Dendritic cell treated with granulocyte-macrophage colony-stimulating factor and Interleukin-4, amounts not matched to agents 40 ng/mL and 50 ng/mL, for 4 days (primary cell): ENCODE measurements around the gene CEND1.

Source experiments
- H3K27ac Mint-ChIP-seq: one replicate; pipeline ENCODE4 v1.8.0; 2022; ENCODE audit warnings: mild to moderate bottlenecking, mixed read lengths
- H3K27me3 Mint-ChIP-seq: one replicate; pipeline ENCODE4 v1.8.0; 2022; ENCODE audit warnings: mild to moderate bottlenecking, mixed read lengths
- H3K36me3 Mint-ChIP-seq: one replicate; pipeline ENCODE4 v1.8.0; 2022; ENCODE audit warnings: low read depth, mixed read lengths
- H3K4me1 Mint-ChIP-seq: one replicate; pipeline ENCODE4 v1.8.0; 2022; ENCODE audit warnings: low read depth, mixed read lengths
- H3K4me3 Mint-ChIP-seq: one replicate; pipeline ENCODE4 v1.8.0; 2022; ENCODE audit warnings: mild to moderate bottlenecking, moderate library complexity, mixed read lengths
- H3K9me3 Mint-ChIP-seq: one replicate; pipeline ENCODE4 v1.8.0; 2022; ENCODE audit warnings: mixed read lengths
- intact Hi-C: fragments of 100-400 bp; cut with micrococcal nuclease; formaldehyde crosslinking; loops from one replicate; pipeline ENCODE4 v1.15.0; 2022

The CEND1 gene

DNA sequence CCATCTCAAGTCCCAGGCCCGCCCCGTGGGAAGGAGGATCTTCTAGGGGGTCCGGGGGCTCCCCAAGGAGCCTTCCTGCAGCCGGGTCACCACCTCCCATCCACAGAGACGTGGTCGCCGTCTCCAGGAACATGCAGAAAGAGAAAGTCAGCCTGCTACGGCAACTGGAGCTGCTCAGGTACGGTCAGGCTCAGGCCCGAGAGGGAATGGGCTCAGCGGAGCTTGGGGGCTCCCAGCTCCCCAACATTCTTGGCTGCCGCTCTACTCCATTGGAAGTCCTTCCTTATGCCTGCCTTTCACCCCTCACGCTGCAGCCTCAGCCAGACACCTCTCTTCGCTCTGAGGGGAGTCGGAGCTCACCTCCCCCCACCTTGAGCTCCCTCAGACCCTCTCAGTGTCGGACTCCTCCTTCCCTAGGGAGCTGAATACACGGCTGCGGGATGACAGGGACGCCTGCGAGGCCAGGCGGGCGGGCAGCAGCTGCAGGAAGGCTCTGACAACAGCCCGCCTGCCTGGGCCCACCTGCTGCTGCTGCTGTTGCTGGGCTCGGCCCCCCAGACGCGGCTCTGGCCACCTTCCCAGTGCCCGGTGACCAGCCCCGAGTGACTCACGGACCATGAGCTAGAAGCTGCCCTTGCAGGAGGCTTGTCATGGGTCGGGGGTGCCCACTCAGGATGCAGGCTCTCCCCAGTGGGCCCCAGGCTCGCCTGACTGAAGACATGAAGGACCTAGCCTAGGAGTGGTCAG lies 41.4 kb upstream of the CEND1 start:
- H3K4me3 Mint-ChIP-seq: no peak overlapping the region
- H3K27ac Mint-ChIP-seq: no peak overlapping the region
- peaks cover 8% of the 10 kb centered on the region for H3K36me3 Mint-ChIP-seq
- peaks cover 58% of the 10 kb centered on the region for H3K27me3 Mint-ChIP-seq
- peaks cover 81% of the 10 kb centered on the region for H3K4me1 Mint-ChIP-seq
- intact Hi-C loops: no loop called here
- no peaks in the 10 kb centered on the region for H3K9me3 Mint-ChIP-seq

DNA sequence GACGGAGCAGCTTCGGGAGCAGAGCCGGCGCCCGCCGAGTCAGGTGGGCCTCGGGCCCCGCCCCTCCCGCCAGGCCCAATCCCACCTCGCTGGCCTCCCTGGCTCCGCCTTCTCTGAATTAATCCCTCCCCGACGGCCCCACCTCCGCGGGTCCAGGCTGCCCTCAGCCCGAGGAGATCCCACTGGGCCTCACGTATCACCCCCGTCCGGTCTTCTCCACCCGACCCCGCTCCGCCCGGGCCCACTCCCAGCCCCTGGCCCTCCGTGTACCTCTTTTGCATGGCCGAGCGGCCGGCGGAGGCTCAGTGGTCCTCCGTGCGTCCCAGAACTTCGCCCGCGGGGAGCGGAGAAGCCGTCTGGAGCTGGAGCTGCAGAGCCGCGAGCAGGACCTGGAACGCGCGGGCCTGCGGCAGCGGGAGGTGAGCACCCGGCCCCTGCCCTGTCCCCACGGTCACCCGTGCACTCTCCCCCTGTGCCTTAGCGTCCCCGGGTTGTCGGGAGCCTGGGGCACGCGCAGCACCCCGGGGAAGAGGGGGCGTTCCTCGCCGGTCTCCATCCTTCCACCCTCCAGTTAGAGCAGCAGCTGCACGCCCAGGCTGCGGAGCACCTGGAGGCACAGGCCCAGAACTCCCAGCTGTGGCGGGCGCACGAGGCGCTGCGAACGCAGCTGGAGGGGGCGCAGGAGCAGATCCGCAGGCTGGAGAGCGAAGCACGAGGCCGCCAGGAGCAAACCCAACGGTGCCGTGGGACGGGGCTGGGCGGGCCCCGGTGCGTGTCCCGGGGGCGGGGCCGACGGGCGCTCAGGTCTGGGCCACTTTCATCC lies 40.6 kb upstream of the CEND1 start:
- H3K9me3 Mint-ChIP-seq: no peaks in the 10 kb centered on the region
- H3K27me3 Mint-ChIP-seq: peaks cover 60% of the 10 kb centered on the region
- no peak overlapping the region for H3K27ac Mint-ChIP-seq
- intact Hi-C loops: no loop called here
- peaks cover 74% of the 10 kb centered on the region for H3K4me1 Mint-ChIP-seq
- H3K36me3 Mint-ChIP-seq: peaks cover 2% of the 10 kb centered on the region
- peak overlapping the region; percentile 74 for H3K4me3 Mint-ChIP-seq

DNA sequence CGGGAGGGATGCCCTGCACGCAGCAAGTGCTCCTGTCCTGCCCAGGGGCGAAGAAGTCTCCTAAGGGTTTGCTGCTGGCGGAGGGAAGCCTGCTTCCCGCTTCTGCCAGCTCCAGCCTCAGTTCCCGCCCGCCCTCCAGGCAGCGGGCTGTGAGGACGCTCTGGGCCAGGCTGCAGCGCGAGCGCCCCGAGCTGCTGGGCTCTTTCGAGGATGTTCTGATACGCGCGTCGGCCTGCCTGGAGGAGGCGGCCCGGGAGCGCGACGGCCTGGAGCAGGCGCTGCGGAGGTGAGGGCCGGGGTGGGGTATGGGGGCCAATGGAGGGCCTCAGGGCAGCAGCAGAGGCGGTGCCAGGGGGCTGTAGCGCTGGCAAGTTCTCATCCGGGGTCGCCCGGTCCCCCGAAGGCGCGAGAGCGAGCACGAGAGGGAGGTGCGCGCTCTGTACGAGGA lies 40.0 kb upstream of the CEND1 start:
- H3K4me1 Mint-ChIP-seq: peaks cover 68% of the 10 kb centered on the region
- H3K9me3 Mint-ChIP-seq: no peaks in the 10 kb centered on the region
- H3K27ac Mint-ChIP-seq: no peak overlapping the region
- peaks cover 8% of the 10 kb centered on the region for H3K36me3 Mint-ChIP-seq
- H3K4me3 Mint-ChIP-seq: peak overlapping the region; percentile 74
- peaks cover 66% of the 10 kb centered on the region for H3K27me3 Mint-ChIP-seq
- intact Hi-C loops: no loop called here

DNA sequence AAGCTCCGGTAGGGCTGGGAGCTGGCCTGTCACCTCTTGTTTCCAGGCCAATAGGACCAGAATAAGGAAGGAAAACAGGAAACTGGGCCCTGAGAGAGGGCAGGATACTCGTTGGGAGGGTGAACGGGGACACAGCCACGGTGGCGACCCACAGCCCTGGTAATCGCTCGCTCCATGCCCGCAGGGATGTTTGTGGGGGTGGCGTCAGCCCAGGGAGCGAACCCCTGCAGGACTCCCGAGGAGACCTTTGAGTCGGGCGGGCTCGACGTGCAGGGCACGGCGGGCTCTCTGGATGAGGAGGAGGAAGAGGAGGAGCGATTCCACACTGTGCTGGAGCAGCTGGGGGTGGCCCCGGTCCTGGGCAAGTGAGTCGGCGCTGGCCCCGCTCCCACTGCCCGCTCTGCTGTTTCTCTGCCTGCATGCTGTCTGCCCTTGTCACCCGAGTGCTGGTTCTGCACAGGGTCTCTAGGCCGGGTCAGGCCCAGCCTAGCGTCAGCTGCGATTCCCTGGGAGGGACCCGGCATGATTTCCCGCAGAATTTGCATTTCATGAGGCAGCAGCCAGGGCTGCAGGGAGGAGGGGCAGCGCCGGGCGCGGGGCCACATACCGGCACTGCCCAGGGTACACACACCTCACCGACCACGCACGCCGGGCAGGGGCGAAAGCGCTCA lies 39.4 kb upstream of the CEND1 start:
- no peaks in the 10 kb centered on the region for H3K9me3 Mint-ChIP-seq
- H3K27ac Mint-ChIP-seq: peak overlapping the region; percentile 42
- peaks cover 63% of the 10 kb centered on the region for H3K4me1 Mint-ChIP-seq
- peak overlapping the region; percentile 74 for H3K4me3 Mint-ChIP-seq
- peaks cover 14% of the 10 kb centered on the region for H3K36me3 Mint-ChIP-seq
- intact Hi-C loops: no loop called here
- peaks cover 66% of the 10 kb centered on the region for H3K27me3 Mint-ChIP-seq

DNA sequence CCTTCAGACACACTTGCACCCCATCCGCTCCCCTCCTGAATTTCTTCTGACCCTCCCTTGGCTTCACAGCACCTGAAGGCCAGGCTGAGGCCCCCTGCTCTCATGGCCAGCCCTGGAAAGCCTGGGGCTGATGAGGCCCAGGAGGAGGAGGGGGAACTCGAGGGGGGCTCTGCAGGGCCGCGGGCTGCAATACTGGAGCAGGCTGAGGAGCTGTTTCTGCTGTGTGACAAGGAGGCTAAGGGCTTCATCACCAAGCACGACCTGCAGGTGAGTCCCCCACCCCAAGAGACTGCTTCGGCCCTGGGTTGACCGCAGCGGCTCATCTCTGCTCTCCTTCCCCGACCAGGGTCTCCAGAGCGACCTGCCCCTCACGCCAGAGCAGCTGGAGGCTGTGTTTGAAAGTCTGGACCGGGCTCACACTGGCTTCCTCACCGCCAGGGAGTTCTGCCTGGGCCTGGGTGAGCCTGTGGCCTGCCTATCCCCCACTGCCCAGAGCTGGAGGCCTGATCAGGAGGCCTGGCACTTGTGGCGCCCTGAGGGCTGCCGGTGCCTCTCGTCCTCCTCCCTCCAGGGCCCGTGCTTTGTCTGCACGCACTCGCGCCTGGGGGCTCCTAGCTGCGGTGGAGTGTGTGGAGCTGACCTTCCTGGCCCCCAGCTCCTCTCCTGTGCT lies 38.8 kb upstream of the CEND1 start:
- Mint-ChIP-seq H3K9me3 (no peaks in the 10 kb centered on the region), H3K27ac (peak overlapping the region; percentile 42), H3K4me1 (peaks cover 56% of the 10 kb centered on the region), H3K36me3 (peaks cover 20% of the 10 kb centered on the region), H3K4me3 (peak overlapping the region; percentile 74), H3K27me3 (peaks cover 63% of the 10 kb centered on the region)
- intact Hi-C loops: no loop called here

DNA sequence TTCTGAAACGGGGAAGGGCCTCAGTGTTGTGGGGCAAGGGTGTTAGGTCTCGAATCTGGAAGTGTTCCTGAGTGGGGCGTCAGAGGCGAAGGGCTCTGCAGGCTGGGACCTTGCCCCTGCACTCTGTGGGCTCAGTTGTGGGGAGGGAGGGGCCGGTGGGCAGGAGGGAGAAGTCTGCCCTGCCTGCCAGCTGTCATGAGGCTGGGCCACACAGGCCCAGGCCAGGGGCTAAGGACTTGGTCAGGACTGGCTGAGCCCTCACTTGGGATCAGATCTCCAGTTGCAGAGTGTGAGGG lies 38.0 kb upstream of the CEND1 start, which contains the start of gene CRACR2B:
TSS of gene CRACR2B (plus strand) at position 23 of the 296 bp plus-strand sequence. CDS start 689 bp downstream, outside the sequence.
- peaks cover 55% of the 10 kb centered on the region for H3K4me1 Mint-ChIP-seq
- H3K27ac Mint-ChIP-seq: peak within 1 kb of the TSS; percentile 42

DNA sequence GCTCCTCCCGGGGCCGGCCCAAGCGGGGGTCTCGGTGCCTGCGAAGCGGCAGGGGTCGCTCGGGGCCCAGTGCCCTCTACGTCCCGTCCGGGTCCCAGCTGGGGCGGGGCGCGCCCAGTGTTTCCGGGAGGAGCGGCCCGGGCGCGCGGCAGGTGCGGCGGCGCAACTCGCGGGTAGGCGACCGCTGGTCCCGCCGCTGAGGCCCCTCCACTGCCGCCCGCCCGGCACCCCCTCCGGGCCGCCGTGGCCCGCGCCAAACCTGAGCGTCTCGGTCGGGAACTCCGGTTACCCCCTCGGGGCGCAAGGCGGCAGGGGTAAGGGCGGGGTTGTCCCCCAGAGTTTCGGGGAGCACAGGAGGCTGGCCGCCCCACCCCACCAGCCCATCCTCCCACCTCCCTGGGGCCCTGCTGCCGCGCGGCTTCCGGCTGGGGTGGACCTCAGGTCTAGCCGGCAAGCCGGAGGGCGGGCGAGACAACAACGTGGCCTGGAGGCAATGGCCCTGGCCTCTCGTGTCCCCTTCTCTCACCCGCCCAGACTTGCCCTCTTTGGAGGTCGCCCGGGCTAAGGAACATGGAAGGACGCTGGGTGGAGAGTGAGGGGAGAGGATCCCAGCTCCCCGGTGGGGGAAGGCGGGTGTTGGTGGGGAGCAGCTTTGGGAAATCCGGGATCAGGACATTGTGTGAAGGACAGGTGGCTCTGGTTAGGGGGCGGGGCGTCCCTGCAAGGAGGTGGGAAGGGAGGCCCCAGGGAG lies 37.4 kb upstream of the CEND1 start:
- intact Hi-C loops: no loop called here
- peaks cover 34% of the 10 kb centered on the region for H3K36me3 Mint-ChIP-seq
- peaks cover 61% of the 10 kb centered on the region for H3K27me3 Mint-ChIP-seq
- H3K4me1 Mint-ChIP-seq: peaks cover 57% of the 10 kb centered on the region
- H3K27ac Mint-ChIP-seq: peak overlapping the region; percentile 42
- peak overlapping the region; percentile 64 for H3K4me3 Mint-ChIP-seq
- no peaks in the 10 kb centered on the region for H3K9me3 Mint-ChIP-seq

More for the DNA sequence above, 38.0 kb upstream of the CEND1 start, which contains the start of gene CRACR2B:
- intact Hi-C loops: no loop called here
- H3K9me3 Mint-ChIP-seq: no peaks in the 10 kb centered on the region
- H3K27me3 Mint-ChIP-seq: peaks cover 63% of the 10 kb centered on the region
- H3K4me3 Mint-ChIP-seq: peak within 1 kb of the TSS; percentile 74
- peaks cover 28% of the 10 kb centered on the region for H3K36me3 Mint-ChIP-seq

DNA sequence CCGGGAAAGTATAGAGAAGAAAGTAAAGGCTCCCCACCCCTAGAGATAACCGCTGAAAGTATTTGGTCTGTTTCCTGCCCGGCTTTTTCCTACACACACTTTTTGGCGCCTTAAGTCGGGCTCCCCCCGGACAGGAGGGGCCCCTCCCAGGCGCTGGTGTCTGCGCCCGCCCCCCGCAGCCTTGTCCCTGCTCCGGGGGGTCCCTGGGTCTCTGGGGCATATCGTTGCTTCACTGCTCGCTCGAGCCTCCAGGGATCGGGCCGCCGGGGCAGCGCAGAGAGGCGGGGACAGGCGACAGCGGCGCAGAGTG lies 36.9 kb upstream of the CEND1 start:
- peaks cover 39% of the 10 kb centered on the region for H3K36me3 Mint-ChIP-seq
- intact Hi-C loops: no loop called here
- H3K4me3 Mint-ChIP-seq: peak overlapping the region; percentile 39
- H3K4me1 Mint-ChIP-seq: peaks cover 57% of the 10 kb centered on the region
- H3K27ac Mint-ChIP-seq: no peak overlapping the region
- no peaks in the 10 kb centered on the region for H3K9me3 Mint-ChIP-seq
- H3K27me3 Mint-ChIP-seq: peaks cover 56% of the 10 kb centered on the region

DNA sequence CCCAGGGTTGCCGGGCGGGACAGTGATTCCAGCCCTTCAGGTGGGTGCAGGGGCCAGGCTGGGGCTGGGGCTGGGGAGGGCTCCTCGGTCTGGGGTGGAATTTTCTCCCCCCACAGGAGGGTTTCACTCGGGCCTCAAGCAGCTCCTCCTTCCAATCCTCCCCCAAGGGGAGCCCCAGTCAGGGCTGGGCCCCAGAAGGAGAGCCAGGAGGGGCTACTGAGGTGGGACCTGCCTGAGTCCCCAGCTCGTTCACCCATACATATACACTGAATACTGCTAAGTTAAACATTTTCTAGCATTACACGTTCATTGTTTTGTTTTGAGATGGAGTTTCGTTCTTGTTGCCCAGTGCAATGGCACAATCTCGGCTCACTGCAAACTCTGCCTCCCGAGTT lies 36.3 kb upstream of the CEND1 start:
- intact Hi-C loops: no loop called here
- no peak overlapping the region for H3K4me3 Mint-ChIP-seq
- no peaks in the 10 kb centered on the region for H3K9me3 Mint-ChIP-seq
- H3K36me3 Mint-ChIP-seq: peaks cover 40% of the 10 kb centered on the region
- H3K27ac Mint-ChIP-seq: no peak overlapping the region
- peaks cover 50% of the 10 kb centered on the region for H3K27me3 Mint-ChIP-seq
- peaks cover 57% of the 10 kb centered on the region for H3K4me1 Mint-ChIP-seq

DNA sequence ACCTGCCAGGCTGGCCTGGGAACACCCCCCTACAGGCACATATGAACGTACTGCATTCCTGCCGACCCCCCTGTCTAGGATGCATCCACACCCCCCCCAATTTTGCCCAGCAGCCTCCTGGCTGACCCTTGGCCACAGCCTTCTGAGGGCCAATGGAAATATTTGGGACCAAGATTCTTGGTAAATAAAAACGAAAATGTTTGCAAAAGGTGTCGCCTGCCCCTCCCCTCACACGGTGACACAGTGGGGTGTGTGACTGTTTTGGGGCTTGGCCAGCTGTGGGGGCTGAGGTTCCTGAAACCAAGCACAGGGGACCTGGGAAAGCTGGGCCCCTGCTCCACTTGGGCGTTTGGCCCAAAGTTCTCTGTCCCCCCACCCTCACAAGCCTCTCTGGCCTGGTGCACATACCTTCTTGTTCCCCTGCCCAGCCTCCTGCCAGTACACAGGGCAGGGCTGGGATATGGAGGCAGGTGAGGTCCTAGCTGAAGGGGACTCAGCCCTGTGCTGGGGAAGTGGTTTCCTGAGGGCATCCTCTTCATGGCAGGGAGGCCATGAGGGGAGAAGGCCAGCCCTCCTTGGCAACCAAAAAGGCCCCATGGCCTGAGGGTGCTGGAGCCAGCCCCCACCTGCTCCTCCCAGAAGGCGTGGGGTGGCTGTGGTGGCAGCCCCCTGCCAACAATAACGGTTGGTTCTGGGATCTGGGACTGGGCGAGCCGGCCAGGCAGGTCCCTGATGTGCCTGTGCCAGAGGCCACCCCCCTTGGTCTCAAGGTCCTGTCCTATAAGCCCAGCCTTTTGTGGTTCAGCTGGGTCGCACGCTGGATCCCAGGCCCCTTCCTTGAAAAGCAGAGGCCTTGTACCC lies 35.7 kb upstream of the CEND1 start:
- Mint-ChIP-seq H3K9me3 (no peaks in the 10 kb centered on the region), H3K27me3 (peaks cover 45% of the 10 kb centered on the region), H3K36me3 (peaks cover 46% of the 10 kb centered on the region), H3K4me1 (peaks cover 57% of the 10 kb centered on the region), H3K4me3 (no peak overlapping the region), H3K27ac (no peak overlapping the region)
- intact Hi-C loops: no loop called here

DNA sequence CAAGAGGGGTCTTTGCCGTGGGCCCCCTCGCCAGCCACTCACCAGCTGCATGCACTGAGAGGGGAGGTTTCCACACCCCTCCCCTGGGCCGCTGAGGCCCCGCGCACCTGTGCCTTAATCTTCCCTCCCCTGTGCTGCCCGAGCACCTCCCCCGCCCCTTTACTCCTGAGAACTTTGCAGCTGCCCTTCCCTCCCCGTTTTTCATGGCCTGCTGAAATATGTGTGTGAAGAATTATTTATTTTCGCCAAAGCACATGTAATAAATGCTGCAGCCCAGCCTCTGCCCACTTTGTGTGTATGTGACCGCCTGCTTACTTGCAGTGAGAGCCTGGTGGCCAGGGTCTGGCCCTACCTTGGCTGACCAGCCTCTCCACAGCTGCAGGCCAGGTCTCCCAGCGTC lies 35.1 kb upstream of the CEND1 start:
- Mint-ChIP-seq H3K27me3 (peaks cover 38% of the 10 kb centered on the region), H3K9me3 (no peaks in the 10 kb centered on the region), H3K4me3 (no peak overlapping the region)

DNA sequence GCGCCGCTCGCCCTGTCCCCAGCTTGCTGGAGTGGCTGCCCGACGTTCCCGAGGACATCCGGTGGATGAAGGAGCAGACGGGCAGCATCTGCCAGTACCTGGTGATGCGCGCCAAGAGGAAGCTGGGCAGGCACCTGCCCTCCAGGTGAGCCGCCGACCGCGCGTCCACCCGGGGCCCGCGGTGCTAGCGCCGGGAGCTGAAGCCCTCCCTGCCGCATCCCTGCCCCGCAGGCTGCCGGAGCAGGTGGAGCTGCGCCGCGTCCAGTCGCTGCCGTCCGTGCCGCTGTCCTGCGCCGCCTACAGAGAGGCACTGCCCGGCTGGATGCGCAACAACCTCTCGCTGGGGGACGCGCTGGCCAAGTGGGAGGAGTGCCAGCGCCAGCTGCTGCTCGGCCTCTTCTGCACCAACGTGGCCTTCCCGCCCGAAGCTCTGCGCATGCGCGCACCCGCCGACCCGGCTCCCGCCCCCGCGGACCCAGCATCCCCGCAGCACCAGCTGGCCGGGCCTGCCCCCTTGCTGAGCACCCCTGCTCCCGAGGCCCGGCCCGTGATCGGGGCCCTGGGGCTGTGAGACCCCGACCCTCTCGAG lies 34.5 kb upstream of the CEND1 start:
- peaks cover 46% of the 10 kb centered on the region for H3K4me1 Mint-ChIP-seq

More for the DNA sequence above, 35.1 kb upstream of the CEND1 start:
- Mint-ChIP-seq H3K36me3 (peaks cover 52% of the 10 kb centered on the region), H3K4me1 (peaks cover 52% of the 10 kb centered on the region), H3K27ac (no peak overlapping the region)
- intact Hi-C loops: no loop called here

More for the DNA sequence above, 34.5 kb upstream of the CEND1 start:
- intact Hi-C loops: no loop called here
- Mint-ChIP-seq H3K4me3 (no peak overlapping the region), H3K27me3 (peaks cover 32% of the 10 kb centered on the region), H3K9me3 (no peaks in the 10 kb centered on the region), H3K36me3 (peaks cover 55% of the 10 kb centered on the region), H3K27ac (no peak overlapping the region)
